Smooth muscle cell of the brain vasculature (primary cell): ENCODE results near the gene RPS6KA2.

ENCODE experiments used
- DNase-seq: peaks from one replicate; pipeline ENCODE4 v3.0.0-alpha.2; 2012; ENCODE audit warnings: low read depth, low spot score

The RPS6KA2 gene

DNA sequence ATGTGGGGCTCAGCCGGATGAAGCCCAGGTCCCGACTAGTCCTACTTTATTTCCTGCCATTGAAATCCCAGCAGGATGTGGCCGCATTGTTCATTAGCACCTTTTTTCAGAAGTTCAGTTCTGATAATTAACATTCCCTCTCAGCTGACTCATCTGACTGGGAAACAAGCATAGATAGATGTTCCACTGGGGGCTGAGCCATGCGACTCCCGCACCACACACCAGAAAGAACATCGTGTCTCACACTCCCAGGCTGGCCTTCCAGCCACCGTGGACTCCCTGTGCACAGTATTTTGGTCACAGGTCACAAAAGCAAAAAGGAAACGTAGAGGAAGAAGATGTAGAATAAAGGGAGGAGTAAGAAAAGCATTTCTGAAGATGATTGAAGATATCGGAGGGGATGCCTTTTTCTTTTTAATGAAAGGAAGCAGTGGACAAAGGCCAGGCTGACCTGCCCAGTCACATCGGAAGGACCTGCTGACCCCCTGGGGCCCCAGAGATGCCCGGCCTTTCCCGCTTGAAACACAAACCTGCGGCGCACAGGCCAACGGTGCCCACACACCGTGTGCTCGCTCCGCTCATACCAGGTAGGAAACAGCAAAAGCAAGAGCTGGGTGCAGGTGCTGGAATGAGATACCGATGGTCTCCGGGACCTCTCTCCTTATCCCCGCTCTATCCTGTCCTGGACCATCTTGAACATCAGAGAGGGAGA lies 11.8 kb downstream of the RPS6KA2 start:
- no peak for DNase-seq

DNA sequence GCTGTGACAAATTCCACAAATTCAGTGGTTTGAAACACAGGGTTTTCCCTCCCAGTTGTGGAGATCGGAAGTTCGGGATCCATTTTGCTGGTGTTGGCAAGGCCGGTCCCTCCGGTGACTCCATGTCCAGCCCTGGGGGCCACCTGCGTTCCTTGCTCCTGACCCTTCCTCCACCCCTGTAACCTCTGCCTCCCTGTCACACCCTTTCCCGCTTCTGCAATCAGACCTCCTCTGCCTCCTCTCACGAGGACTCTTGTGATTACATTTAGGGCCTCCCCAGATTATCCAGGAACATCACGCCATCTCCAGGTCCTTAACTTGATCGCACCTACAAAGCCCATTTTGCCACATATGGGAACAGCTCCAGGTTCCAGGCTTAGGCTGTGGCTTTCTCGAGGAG lies 12.5 kb downstream of the RPS6KA2 start:
- DNase-seq: no peak

DNA sequence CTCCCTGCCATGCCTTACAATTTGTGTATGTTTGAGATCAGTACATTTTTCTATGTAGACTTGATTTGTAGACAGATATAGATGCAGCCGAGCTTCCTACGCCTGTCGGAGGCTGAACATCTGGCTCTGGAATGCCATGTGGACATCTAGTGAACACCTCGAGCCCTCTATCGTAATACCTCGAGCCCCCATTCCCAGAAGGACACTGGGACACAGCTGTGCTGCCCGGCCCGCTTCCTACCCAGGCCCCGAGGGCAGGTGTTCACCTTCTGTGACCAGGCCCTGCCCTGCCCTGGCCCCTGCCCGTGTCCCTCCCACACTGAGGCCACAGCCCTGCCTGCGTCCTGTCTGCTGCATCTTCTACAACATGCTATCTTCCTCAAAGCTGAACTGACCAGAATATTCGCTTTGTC lies 12.9 kb downstream of the RPS6KA2 start:
- no peak for DNase-seq

DNA sequence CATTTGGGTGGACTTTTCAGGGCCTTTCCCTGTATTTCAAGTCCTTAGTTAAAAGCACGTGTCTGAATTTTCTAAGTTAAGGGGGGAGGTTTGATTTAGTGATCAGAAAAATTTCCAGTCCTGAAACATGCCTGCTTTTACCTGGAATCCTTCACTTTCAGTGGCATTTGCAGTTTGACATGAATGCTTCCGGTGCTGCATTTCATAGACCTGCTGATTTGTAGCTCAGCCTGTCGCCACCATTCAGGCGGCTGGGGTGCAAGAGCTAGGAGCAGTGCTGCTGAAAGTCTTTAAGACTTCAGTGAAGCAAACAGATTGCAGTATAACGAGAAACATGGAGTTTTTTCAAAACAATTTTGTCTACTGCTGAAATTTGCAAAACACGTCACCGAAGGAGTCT lies 14.0 kb downstream of the RPS6KA2 start:
- no peak for DNase-seq

DNA sequence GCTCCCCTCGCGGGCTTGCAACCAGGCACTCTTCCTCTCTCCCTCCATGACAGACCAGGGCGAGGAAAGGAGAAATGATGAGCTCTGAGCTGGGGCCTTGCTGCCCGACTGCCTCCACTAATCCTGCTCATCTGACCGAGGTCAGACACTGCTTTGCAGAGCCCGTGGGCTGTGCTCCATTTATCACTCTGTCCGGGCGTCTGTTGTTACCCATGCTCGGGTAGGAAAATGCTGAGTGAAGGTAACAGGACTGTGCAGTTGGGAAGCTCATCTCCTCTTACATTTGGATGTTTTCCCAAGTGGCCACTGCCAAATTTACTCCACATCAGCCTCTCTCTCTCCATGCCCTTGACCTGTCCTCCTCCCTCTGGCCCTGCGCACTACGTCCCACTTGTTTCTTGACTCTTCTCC lies 14.6 kb downstream of the RPS6KA2 start:
- no peak for DNase-seq

DNA sequence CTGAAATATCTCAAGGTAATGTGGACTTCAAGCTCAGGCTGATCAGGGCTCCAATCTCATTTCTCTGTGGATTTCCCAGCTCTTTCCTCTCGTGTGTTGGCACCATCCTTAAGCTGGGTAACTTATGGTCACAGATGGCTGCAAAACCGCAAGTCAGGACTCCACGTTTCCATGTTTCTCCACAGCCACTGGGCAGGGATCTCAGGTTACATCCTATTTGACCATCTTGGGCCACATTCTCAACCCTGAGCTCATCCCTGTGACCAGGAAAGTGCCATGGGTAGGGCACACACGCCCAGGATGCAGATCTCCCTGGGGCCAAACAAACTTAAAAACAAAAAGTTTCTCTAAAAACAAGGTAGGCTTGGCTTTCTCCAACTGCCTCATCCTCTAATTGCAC lies 15.4 kb downstream of the RPS6KA2 start:
- no peak for DNase-seq

DNA sequence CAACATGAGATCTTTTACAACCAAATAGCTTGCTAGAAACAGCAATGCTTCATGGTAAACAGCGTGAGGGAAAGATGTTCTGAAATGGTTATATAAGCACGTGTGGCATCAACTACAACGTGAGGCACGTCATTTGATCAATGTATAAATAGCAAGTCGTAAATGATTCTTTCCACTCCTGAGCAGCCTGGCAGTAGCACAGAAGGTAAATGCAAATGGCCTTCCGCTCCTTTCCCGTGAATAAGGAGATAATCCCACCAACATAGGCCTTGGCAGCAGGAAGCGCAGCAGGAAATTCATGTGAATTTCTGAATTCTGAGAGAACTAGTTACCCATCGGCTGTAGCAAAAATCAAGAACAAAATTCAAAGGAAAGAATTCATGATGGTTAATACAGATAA lies 17.0 kb downstream of the RPS6KA2 start:
- DNase-seq: no peak

DNA sequence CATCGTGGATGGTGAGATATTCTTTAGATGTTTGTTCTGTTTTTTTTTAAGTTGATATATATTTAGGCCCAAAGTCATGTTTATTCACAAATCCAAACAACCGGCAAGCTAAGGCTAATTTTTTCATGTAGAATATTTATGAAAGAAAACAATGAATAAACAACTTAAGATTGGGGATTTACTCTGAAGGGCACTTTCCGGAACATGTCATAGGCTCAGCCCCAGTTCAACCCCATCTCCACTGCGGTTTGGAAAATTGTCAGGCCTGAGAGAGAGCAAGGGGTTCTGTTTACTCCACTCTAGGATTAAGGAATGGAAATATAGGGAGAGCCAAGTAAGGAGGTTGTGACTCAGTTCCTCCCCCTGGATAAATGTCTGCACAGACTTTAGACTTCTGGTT lies 18.3 kb downstream of the RPS6KA2 start:
- no peak for DNase-seq

DNA sequence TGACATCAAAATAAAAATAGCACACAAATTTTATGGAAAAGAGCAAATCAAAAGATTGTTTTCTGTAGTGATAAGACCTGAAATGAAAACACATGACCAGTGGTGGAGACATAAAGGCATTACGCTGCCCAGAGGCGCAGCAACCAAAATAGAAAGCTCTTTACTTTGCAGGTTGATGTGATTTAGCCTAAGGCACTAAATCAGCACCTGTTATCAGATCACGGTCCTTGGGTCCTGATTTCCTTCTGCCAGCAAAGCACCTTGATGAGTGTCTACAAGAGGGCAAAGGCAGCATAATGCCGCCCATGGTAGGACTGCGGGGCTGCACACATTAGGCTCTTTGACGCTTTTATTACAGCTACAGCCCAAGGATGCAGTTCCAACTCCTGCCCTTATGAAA lies 21.3 kb downstream of the RPS6KA2 start:
- DNase-seq: no peak

DNA sequence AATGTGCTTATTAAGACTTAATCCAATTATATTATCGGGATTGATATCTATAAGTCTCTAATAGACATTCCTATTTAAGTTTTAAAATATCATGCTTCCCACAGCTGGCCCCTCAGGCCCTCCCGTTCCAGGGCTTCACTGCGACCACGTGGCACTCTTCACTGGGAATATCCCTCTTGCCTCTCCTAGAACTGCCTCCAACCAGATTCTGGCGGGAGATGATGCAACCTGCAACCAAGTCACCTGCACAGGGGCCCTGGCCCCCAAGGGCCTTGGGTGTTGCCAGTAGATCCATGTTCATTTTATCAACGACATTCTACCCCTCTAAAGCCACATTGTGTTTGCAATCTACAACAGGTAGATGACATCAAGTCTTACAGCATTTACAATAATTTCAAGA lies 22.1 kb downstream of the RPS6KA2 start:
- DNase-seq: no peak

DNA sequence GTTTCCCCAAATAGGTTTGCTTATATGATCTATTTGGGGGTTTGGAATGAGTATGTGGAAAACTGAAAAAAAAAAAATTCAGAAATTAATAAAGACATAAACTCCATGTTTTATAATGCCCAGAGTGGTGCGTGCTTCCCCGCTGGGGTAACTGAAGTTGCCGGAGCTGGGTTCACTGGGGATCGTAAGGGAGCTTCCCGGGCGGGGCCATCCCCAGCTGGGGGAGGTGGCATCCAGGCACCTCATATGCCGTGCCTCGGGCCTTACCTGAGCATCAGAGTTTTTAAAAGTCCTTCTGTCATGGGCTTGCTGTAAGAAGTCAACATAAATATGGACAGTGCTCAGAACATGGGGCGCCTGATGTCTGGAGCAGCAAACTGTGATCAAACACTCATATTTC lies 22.7 kb downstream of the RPS6KA2 start:
- no peak for DNase-seq

DNA sequence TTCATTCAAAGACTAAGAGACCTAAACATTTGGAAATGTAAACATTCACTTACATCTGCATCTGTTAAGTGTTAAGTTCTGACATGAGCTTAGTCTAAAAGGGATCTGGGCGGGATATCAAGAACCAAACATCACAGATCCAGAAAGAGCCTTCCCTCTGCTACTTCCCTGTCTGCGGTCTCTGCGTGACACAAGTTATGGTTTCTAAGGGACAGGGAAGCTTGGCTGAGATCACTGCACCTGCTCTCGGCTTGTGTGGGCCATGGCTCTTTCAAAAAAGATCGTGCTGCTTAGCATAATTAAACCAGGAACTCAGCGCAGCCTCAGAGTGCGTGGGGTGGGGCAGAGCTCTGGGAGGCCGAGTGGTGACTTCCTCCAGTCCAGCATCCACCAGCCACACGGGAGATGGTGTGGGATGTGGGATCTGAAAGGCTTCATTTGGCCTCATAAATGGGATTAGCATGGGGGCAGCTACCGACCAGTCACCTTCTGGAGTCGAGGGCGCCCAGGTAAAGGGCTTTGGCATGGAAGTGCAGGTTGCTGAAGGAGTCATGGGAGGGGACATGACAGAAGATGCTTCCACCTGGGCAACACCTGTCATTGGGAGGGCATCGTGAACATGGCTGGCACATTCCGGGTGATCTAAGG lies 23.9 kb downstream of the RPS6KA2 start:
- no peak for DNase-seq

DNA sequence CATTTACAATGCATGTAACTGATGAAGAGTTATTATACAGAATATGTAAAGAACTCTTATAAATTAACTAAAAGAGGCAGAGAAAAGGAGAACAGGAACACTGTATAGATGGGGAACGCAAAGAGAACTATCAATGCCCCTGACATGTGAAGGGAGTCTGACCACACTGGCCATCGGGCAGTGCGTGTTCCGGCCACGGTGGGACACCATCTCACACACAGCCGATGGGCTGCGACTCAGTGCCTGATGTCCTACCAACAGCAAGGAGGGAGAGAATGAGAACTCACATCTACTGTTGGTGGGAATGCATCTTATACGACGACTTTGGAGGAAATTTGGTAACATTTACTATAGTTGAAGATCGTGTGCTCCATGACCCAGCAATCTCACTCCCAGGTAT lies 25.1 kb downstream of the RPS6KA2 start:
- no peak for DNase-seq

DNA sequence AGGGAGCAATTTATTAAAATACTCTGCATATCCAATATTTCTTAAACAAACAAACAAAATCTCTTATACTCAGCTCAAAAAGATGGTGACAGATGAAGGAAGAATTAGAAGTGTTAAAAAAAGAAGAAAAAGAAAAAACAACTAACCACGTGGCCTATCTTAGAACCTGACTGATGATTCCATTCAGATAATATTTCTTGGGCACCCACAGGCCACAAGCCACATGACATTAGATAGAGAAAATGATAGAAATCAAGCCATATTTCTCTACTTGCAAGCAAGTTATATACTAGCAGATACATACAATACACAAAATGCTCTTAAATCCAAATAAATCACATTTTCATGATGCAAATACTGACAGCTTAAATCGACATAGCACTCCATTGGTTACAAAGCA lies 26.1 kb downstream of the RPS6KA2 start:
- DNase-seq: no peak

DNA sequence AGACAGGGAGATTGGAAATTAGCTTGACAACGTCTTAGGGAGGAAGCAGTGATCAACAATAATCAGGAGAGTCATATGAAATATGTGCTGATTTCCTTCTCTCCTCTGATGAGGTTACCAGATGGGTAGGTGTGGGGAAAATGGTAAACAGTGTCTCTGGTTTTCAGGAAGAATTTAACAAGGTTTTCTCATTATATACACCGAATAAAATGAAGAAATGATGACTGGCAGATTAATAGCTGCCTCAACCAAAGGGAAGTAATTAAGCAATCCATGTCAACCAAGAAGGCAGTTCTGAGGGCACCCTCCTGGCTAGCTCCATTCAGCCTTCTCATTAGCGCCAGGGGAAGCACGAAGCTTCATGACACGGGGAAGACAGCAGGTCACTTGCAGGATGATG lies 27.8 kb downstream of the RPS6KA2 start:
- no peak for DNase-seq

DNA sequence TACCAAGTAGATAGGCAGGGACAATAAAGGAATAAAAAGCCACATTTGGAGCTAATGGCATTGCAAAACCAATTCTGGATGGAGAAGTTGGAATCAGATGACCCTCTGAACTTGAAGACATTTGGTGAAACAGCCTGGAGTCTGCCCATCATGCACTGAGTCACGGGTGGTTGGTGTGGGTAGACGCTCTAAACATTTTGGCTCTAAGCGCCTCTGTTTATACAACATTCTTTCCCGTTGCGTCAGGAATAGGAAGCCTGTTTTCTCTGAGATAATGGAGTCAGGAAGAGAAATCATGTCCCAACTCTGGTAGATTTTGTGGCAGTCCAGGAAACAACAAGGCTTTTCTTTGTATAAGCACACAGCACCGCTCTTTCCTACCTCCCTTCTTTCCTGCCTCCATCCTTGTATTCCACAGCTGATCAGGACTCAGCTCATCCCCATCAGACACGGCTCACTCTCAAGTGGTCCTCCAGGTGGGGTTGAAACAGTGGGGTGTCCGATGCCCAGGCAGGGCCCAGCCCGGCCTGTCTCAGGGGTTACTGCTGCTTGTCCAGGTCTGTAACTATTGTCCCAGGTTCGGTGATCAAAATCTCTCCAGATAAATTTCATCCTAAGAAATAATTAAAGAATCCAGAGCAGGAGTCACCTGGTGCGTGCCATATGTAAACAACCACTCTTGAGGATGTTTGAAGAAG lies 28.5 kb downstream of the RPS6KA2 start:
- no peak for DNase-seq

DNA sequence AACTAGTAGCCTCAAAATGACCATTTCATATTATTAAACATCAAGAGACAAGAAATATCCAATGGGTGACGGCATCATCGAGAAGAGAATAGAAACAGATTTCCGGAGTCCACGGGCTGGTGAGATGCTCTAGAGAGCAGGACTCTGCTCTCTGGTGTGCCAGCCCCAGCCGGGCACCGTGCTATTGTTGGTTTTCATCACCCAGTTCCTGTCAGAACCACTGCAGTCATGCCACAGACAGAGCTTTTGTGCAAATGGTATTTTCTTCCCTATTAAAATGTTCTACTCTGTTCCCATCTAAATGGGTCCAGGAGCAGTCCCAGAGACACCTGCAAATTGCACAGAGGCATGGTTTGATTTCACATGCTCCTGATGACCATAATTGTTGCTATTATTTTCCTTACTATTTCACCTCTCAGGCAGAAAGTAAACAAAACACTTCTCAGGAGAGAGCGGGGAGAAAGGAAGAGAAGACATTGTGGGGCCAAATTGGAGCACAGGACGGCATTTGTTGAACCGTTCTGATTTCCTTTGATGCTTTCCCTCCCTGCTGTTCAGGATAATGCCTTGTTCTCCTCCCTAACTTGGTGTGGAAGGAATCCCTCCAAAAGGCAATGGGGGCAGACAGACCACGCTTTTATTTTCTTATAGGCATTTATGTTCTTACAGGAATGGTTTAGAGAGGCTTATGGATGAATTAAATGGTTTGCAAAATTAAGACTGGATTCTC lies 29.2 kb downstream of the RPS6KA2 start:
- no peak for DNase-seq

DNA sequence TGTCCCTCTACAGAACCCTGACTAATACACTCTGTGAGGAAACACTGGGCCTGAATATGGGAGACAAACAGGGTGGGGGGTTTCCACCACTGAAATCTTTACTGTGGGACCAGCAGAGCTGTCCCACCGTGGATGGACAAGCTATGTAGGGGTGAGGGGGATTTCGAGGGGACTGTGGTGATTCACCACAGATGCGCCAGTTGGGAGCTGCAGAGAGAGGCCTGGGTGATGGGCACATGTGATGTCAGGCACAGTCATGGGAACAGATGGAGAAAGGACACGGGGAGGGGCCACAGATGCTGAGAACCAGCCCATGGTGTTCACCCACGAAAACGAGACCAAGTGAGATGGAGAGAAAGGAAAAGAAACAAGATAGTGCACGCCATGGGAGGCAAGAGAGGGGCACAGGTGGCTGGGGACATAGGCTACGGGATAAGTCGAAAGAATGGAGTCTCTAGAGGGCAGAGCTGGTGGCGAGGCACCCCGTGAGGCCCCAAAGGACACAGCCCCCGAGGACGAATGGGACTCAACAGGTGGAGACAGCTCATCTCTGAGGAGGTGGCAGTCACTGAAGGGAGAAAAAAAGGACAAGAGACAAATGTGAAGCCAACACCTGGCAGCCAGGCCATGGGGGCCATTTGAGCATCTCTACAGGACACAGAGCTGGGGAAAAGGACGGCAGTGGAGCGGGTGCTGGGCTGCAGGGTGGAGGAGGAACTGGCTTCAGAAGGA lies 30.1 kb downstream of the RPS6KA2 start:
- DNase-seq: no peak

DNA sequence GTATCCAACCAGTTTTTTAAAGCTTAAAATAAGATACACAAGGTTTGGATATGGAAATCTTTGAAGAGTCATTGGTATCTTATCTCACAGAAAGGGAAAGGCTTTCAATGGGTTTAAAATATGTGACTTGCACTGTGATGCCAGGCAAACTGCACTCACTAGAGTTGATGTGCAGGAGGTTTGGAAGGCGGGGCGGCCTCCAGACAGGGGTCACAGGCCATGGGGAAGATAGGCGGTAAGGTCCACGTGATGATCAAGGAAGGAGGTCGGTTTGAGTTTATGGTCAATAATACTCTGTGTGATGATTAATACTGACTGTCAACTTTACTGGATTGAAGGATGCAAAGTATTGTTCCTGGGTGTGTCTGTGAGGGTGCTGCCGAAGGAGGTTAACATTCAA lies 31.1 kb downstream of the RPS6KA2 start:
- DNase-seq: no peak

DNA sequence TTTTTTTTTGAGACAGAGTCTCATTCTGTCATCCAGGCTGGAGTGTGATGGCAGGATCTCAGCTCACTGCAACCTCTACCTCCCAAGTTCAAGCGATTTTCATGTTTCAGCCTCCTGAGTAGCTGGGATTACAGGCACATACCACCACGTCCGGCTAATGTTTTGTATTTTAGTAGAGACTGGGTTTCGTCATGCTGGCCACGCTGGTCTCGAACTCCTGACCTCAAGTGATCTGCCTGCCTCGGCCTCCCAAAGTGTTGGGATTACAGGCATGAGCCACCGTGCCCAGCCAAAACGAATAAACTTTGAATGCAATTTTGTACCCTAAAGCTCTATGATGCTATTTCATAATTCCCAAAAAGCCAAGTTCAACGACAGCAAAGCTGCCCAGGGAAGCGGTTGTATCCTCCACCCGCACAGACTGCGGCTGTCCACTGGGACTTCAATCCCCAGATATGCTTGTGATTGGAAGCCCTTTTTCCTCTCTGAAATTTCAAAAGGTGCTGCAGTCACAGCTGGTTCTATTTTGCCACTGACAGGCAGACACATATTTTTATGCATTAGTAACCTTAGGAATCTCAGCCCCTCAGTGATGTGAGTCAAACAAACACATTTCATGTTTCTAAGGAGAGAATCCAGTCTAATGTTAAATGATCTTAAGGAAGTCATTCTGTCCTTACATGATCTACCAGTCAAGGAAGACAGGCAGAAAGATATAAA lies 31.8 kb downstream of the RPS6KA2 start:
- no peak for DNase-seq

DNA sequence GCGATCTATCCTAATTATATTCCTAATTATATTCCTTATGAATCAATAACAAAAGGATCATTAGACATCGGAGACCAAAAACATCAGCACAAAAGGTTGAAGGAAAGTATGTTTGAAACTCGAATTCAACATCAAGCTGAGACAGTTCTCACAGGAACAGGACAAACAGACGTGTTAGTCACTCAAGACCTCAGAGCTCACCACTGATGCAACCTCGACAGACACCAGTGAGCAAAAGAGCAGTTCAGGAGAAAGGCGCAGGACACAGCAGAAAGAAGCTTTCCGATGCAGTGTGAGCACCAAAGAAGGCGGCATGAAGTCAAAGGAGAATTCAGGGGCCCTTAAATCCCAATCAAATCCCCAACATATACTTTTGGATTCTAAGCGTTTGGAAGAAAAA lies 34.2 kb downstream of the RPS6KA2 start:
- DNase-seq: no peak
